Keratinocyte (primary cell): Measurements from ENCODE around the gene MINDY1.

ENCODE experiments used
- EZH2 ChIP-seq: IDR thresholded peaks from one replicate; pipeline ENCODE4 v1.6.1; 2012; ENCODE audit warnings: inconsistent platforms, mild to moderate bottlenecking, low read length, moderate library complexity
- TF ChIP-seq, protein P1 (sequence below), 3 experiments: IDR thresholded peaks in 1 of 3; conservative IDR thresholded peaks in 1 of 3; optimal IDR thresholded peaks in 1 of 3; 2 replicates in 2 of 3; 3 replicates in 1 of 3; pipeline versions ENCODE3 to v1.5.1; 2011; ENCODE audit warnings: low read length in 3 of 3, mild to moderate bottlenecking in 3 of 3, moderate library complexity in 2 of 3, control low read depth in 1 of 3, inconsistent platforms in 1 of 3; ENCODE audit not compliant: insufficient read depth in 2 of 3; ENCODE audit errors: extremely low read depth in 1 of 3

GRCh38 chr1:150974580-150975478 is 31.9 kb downstream of the MINDY1 start, which contains the start of gene CERS2:
- TF ChIP-seq, protein P1, sequence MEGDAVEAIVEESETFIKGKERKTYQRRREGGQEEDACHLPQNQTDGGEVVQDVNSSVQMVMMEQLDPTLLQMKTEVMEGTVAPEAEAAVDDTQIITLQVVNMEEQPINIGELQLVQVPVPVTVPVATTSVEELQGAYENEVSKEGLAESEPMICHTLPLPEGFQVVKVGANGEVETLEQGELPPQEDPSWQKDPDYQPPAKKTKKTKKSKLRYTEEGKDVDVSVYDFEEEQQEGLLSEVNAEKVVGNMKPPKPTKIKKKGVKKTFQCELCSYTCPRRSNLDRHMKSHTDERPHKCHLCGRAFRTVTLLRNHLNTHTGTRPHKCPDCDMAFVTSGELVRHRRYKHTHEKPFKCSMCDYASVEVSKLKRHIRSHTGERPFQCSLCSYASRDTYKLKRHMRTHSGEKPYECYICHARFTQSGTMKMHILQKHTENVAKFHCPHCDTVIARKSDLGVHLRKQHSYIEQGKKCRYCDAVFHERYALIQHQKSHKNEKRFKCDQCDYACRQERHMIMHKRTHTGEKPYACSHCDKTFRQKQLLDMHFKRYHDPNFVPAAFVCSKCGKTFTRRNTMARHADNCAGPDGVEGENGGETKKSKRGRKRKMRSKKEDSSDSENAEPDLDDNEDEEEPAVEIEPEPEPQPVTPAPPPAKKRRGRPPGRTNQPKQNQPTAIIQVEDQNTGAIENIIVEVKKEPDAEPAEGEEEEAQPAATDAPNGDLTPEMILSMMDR (optimal IDR thresholded peaks at IDR 0.05 in 1 of 3, IDR thresholded peaks at IDR 0.05 in 1 of 3, conservative IDR thresholded peaks at IDR 0.05 in 1 of 3; ENCODE audit: extremely low read depth in 1 of 3, insufficient read depth in 2 of 3, low read length in 3 of 3): no peak
- no peak for TF ChIP-seq EZH2
